Measurements from ENCODE around the gene GRIK1. TPM values are rescaled to one million over a fixed set of nuclear protein-coding genes. Genes with fewer than 3 reads are reported as not detected.

GRIK1 gene
- polyA plus RNA-seq, 6 donors from 2014 or later, result not detected

DNA sequence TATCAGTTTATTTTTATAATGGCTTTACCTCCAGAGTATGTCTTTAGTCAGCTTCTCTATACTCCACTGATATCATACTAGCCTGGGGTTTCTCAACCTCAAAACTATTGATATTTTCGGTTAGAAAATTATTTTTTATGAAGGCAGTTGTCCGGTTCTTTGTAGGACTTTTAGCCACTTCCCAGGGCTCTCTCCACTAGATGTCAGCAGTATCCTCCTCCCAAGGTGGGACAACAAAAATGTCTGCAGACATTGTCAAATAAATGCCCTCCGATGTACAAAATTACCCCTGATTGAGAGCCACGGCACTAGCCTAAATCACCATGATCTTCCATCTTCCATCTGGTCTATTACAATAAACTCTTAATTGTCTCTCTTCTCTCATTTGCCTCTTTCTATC, 4.1 kb upstream of the GRIK1 start:
- DNase-seq (no peak), ATAC-seq (ENCODE audit: low read depth in 2 of 2) (no peak)
- Mint-ChIP-seq H3K9me3 (peaks cover 2 to 11% (median 4%) of the 10 kb centered on the region in 7 donors), H3K4me3 (no peak overlapping the region), H3K36me3 (peaks cover 7 to 8% of the 10 kb centered on the region in 2 donors), H3K27me3 (peaks cover 26 to 39% (median 27%) of the 10 kb centered on the region in 3 donors), H3K27ac (no peak overlapping the region), H3K4me1 (peaks cover 0 to 7% (median 5%) of the 10 kb centered on the region in 3 donors)

DNA sequence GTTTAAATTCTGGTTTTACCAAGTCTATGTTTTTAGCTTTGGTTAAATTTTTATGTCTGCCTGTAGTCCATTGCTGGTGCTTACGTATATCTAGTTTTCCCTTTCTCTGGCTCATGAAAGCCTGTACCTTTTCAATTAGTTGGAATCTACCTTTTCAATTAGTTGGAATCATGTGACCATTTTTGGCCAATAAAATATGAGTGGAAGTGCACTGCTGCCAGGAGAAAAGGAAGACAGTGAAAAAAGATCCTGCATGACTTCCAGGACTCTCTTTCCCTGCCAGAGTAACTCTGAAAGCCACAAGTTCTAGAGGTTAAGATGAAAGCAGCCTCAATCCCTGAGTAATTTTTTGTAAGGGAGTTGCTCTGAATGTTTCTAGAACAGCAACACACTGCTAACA, 2.2 kb upstream of the GRIK1 start:
- H3K27ac Mint-ChIP-seq, result no peak overlapping the region
- H3K4me1 Mint-ChIP-seq, result peaks cover 0 to 7% (median 5%) of the 10 kb centered on the region in 3 donors
- peaks cover 7 to 8% of the 10 kb centered on the region in 2 donors for H3K36me3 Mint-ChIP-seq
- peaks cover 2 to 11% (median 7%) of the 10 kb centered on the region in 7 donors for H3K9me3 Mint-ChIP-seq
- DNase-seq (no peak), ATAC-seq (ENCODE audit: low read depth in 2 of 2) (no peak)
- peaks cover 36 to 48% (median 43%) of the 10 kb centered on the region in 3 donors for H3K27me3 Mint-ChIP-seq
- no peak overlapping the region for H3K4me3 Mint-ChIP-seq

DNA sequence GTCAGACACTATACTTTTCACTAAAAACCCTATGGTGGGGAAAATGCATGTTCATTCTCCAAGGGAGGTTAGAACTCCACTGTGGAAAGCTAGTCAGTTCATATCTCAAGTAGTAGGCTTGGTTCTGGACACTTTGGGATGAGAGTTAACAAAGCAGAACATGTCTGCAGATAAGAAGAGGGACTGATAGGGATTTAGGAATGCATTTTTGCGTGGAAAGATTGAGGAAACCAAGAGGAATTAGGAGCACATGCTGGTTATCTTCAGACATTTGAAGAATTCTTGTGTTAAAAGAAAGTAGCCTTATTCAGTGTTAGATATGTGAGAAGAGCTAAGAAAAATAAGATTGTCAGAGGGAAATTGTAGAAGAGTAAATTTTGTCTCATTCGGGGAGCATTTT, 1.2 kb upstream of the GRIK1 start:
- Mint-ChIP-seq H3K27me3 (peaks cover 38 to 53% (median 49%) of the 10 kb centered on the region in 3 donors), H3K9me3 (peaks cover 0 to 11% (median 7%) of the 10 kb centered on the region in 7 donors), H3K36me3 (peaks cover 7 to 8% of the 10 kb centered on the region in 2 donors), H3K4me1 (peaks cover 0 to 7% (median 5%) of the 10 kb centered on the region in 3 donors), H3K27ac (peak overlapping the region in 1 of 6 donors; percentile 51), H3K4me3 (no peak overlapping the region)
- ATAC-seq (ENCODE audit: low read depth in 2 of 2) (no peak), DNase-seq (no peak)

DNA sequence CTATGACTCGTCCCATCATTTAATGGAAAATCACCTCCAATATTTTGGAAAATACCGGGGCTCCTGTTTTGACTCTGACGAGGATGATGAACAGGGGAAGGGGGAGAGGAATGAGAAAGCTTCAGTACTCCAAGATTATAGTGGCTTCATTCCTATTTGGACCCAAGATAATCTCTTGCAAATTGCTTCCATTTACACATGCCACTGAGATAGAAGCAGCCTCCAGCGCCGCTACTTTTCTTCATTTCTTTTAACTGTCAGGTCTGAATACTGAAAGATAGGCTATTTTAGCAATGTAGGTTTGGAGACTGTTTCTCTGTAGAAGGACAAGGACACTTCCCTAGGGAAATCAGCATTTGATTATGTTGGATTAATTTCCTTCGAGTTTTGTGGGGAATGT, 565 bp upstream of the GRIK1 start:
- Mint-ChIP-seq H3K27ac (no peak overlapping the region), H3K4me3 (no peak overlapping the region), H3K9me3 (peaks cover 0 to 11% (median 7%) of the 10 kb centered on the region in 7 donors), H3K27me3 (peaks cover 38 to 53% (median 49%) of the 10 kb centered on the region in 3 donors), H3K4me1 (peaks cover 0 to 7% (median 5%) of the 10 kb centered on the region in 3 donors), H3K36me3 (peaks cover 7 to 8% of the 10 kb centered on the region in 2 donors)
- DNase-seq, result no peak
- no peak for ATAC-seq (ENCODE audit: low read depth in 2 of 2)

GRCh38 chr21:29939104-29939923, 482 bp downstream of the GRIK1 start:
- Mint-ChIP-seq H3K4me1 (peaks cover 0 to 7% (median 5%) of the 10 kb centered on the region in 3 donors), H3K27me3 (peaks cover 38 to 53% (median 49%) of the 10 kb centered on the region in 3 donors), H3K9me3 (peaks cover 0 to 11% (median 7%) of the 10 kb centered on the region in 7 donors), H3K4me3 (no peak overlapping the region), H3K36me3 (peaks cover 7 to 8% of the 10 kb centered on the region in 2 donors), H3K27ac (no peak overlapping the region)
- DNase-seq (no peak), ATAC-seq (ENCODE audit: low read depth in 2 of 2) (no peak)

DNA sequence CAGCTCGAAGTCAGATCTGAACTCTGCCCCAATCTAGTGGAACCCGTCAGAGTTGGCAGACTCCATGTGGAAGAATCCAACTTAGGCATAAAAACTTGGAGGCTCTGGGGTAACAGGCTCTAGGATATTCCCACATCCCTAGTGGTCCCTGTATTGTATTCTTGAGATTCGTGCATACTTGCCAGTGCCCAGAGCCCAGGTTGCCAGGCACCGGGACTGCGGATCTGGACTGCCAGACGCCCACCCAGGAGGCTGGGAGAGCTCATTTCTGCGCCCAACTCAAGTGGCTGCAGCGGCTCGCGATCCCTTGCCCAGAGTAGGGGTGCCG, 1.1 kb downstream of the GRIK1 start:
- Mint-ChIP-seq H3K27ac (no peak overlapping the region), H3K9me3 (peaks cover 0 to 11% (median 6%) of the 10 kb centered on the region in 7 donors), H3K27me3 (peaks cover 35 to 51% (median 49%) of the 10 kb centered on the region in 3 donors), H3K4me1 (peaks cover 0 to 7% (median 5%) of the 10 kb centered on the region in 3 donors), H3K4me3 (no peak overlapping the region), H3K36me3 (peaks cover 7 to 8% of the 10 kb centered on the region in 2 donors)
- DNase-seq (no peak), ATAC-seq (ENCODE audit: low read depth in 2 of 2) (no peak)

DNA sequence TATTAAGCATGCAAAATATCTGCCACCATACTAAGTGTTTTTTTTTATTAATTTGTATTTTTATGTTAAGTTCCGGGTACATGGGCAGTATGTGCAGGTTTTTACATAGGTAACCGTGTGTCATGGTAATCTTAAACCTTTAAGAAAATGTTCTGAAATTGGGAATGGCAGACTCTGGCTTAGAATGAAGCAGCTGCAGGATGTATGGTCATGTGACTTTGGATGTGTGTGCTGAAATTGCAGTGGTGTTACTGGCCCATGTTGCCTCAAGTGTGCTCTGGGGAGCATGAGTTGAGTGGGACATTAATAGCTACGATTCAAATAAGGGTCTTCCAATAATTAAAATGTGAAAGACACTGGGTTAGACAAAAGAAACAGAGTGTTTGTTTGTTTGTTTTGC, 6.7 kb downstream of the GRIK1 start:
- no peaks in the 10 kb centered on the region for H3K4me1 Mint-ChIP-seq
- H3K4me3 Mint-ChIP-seq, result no peak overlapping the region
- H3K9me3 Mint-ChIP-seq, result peaks cover 0 to 3% (median 0%) of the 10 kb centered on the region in 7 donors
- no peak overlapping the region for H3K27ac Mint-ChIP-seq
- no peaks in the 10 kb centered on the region for H3K36me3 Mint-ChIP-seq
- peaks cover 8 to 15% (median 12%) of the 10 kb centered on the region in 3 donors for H3K27me3 Mint-ChIP-seq
- ATAC-seq (ENCODE audit: low read depth in 2 of 2) (no peak), DNase-seq (no peak)

DNA sequence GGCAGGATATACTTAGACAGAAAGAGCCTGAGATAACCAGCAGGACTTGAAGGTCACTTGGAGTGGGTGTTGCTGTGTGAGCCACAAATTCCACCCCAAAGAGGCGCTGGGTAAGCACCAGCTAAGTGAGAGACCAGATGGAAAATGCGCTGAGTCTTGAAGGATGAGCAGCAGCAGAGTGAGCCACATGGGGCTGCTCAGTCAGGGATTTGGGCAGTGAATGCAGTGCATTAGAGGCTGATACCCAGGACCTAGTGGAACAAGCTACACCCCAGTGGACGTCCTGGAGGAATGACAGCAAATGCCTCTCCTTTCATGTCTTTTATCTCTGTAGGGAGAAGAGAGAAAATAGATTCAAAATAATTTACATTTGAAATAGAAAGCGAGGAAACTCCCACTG, 11.3 kb downstream of the GRIK1 start:
- no peaks in the 10 kb centered on the region for H3K27me3 Mint-ChIP-seq
- no peak overlapping the region for H3K4me3 Mint-ChIP-seq
- no peaks in the 10 kb centered on the region for H3K9me3 Mint-ChIP-seq
- no peaks in the 10 kb centered on the region for H3K4me1 Mint-ChIP-seq
- no peak for ATAC-seq (ENCODE audit: low read depth in 2 of 2)
- no peak overlapping the region for H3K27ac Mint-ChIP-seq
- no peak for DNase-seq
- H3K36me3 Mint-ChIP-seq, result no peaks in the 10 kb centered on the region

DNA sequence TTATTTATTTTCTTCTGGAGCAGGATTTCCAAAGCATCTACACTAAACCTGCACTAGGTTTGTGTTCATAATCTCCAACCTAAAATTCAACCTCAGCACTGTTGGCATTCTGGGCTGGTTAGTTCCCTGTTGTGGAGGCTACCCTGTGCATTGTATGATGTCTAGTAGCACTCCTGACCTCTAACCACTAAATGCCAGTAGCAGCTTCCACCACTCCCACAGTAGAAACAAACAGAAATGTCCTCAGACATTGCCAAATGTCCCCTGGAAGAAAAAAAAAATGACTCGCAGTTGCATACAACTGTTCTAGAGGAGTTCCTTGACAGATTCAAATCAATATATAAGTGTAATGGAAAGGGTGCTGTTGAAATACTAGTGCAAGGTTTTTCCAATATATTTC, 18.9 kb downstream of the GRIK1 start:
- Mint-ChIP-seq H3K36me3 (no peaks in the 10 kb centered on the region), H3K4me3 (no peak overlapping the region), H3K4me1 (no peaks in the 10 kb centered on the region), H3K9me3 (peaks cover 0 to 2% (median 0%) of the 10 kb centered on the region in 7 donors), H3K27ac (no peak overlapping the region), H3K27me3 (no peaks in the 10 kb centered on the region)
- ATAC-seq (ENCODE audit: low read depth in 2 of 2) (no peak), DNase-seq (no peak)

DNA sequence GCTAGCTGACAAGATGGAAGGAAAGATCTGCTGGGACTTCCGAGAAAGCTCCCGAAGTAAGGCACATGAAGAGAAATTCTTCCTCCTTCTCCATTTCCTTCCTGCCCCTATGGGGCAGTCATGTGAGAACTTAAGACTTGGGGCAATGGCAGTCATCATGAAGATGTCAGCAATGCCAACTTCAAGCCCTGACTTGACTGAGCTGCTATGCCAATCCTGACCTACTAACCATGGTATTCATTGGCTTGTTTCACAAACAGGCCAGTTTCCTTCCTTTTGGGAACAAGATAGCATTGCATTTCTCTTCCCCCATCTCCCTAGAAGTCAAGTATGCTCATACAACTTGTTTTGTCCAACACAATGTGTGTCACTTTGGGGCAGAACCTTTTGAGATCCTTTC, 25.5 kb downstream of the GRIK1 start:
- no peak overlapping the region for H3K4me3 Mint-ChIP-seq
- H3K4me1 Mint-ChIP-seq, result no peaks in the 10 kb centered on the region
- DNase-seq (no peak), ATAC-seq (ENCODE audit: low read depth in 2 of 2) (no peak)
- H3K27me3 Mint-ChIP-seq, result no peaks in the 10 kb centered on the region
- no peaks in the 10 kb centered on the region for H3K36me3 Mint-ChIP-seq
- H3K27ac Mint-ChIP-seq, result no peak overlapping the region
- peaks cover 0 to 13% (median 5%) of the 10 kb centered on the region in 7 donors for H3K9me3 Mint-ChIP-seq

DNA sequence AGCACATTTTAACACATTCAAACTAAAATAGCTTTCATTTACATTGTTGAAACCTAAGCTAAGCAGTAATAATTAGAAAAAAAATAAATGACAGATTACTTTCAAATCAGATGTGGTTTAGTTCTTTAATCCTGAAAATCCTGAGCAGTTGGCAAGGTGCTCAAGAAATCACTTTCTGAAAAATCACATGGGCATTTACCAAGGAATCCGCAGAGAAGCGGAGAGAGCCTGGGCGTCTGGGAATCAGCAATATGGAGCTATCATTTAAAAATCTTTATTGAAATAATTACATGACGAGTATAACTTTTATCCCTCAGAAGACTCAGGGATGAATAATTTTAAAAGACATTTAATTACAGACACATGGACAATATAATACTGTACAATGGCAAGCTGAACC, 30.2 kb downstream of the GRIK1 start:
- H3K36me3 Mint-ChIP-seq, result no peaks in the 10 kb centered on the region
- no peak for ATAC-seq (ENCODE audit: low read depth in 2 of 2)
- no peak overlapping the region for H3K4me3 Mint-ChIP-seq
- H3K9me3 Mint-ChIP-seq, result peaks cover 0 to 13% (median 1%) of the 10 kb centered on the region in 7 donors
- H3K27ac Mint-ChIP-seq, result no peak overlapping the region
- H3K4me1 Mint-ChIP-seq, result no peaks in the 10 kb centered on the region
- DNase-seq, result no peak
- no peaks in the 10 kb centered on the region for H3K27me3 Mint-ChIP-seq

- no peak for DNase-seq
- Mint-ChIP-seq H3K4me1 (no peaks in the 10 kb centered on the region), H3K27me3 (no peaks in the 10 kb centered on the region), H3K27ac (no peak overlapping the region), H3K4me3 (no peak overlapping the region), H3K9me3 (peaks cover 0 to 21% (median 10%) of the 10 kb centered on the region in 7 donors), H3K36me3 (no peaks in the 10 kb centered on the region)
- no peak for ATAC-seq (ENCODE audit: low read depth in 2 of 2)
Measured at GRCh38 chr21:29904359-29905282, 35.2 kb downstream of the GRIK1 start.

- no peaks in the 10 kb centered on the region for H3K36me3 Mint-ChIP-seq
Measured at GRCh38 chr21:29896884-29897283, 42.9 kb downstream of the GRIK1 start.

More at GRCh38 chr21:29896884-29897283, 42.9 kb downstream of the GRIK1 start:
- Mint-ChIP-seq H3K27ac (no peak overlapping the region), H3K9me3 (peaks cover 0 to 7% (median 2%) of the 10 kb centered on the region in 7 donors), H3K4me1 (no peaks in the 10 kb centered on the region), H3K4me3 (no peak overlapping the region), H3K27me3 (peaks cover 0 to 4% (median 0%) of the 10 kb centered on the region in 3 donors)
- ATAC-seq (ENCODE audit: low read depth in 2 of 2), result no peak
- no peak for DNase-seq

All from naive B cell (primary cell).